Measurements from ENCODE around the gene CD8B.

- TF ChIP-seq EZH2 (IDR thresholded peaks at IDR 0.05; ENCODE audit: insufficient read depth, poor library complexity, severe bottlenecking) (no peak), EZH2phosphoT487 (IDR thresholded peaks at IDR 0.05; ENCODE audit: insufficient read depth, low read depth) (no peak)
These were observed 42.7 kb downstream of the CD8B start for GRCh38 chr2:86818957-86819356.
